ENCODE measurements around the gene FRMD5. TPM values are rescaled to one million over a fixed set of nuclear protein-coding genes. Genes with fewer than 3 reads are reported as not detected.

FRMD5 gene
- total RNA-seq, 2 donors from 2014 or later: 3.6 to 7.0 TPM

GRCh38 chr15:43931790-43932435 lies 263.2 kb downstream of the FRMD5 start:
- no peaks in the 10 kb centered on the region for H3K9me3 ChIP-seq (ENCODE audit: control insufficient read depth, low read length)

GRCh38 chr15:43931119-43931518 lies 264.0 kb downstream of the FRMD5 start:
- H3K4me1 Mint-ChIP-seq: peaks cover 52% of the 10 kb centered on the region
- H3K4me1 ChIP-seq (ENCODE audit: control insufficient read depth, insufficient read depth, low read length): peaks cover 18% of the 10 kb centered on the region
- no peak overlapping the region for H3K4me3 Mint-ChIP-seq
- H3K27ac Mint-ChIP-seq: no peak overlapping the region
- no peak overlapping the region for H3K27ac ChIP-seq (ENCODE audit: low read depth, low read length)
- no peaks in the 10 kb centered on the region for H3K9me3 ChIP-seq (ENCODE audit: control insufficient read depth, low read length)
- H3K36me3 Mint-ChIP-seq (ENCODE audit: low read depth): no peaks in the 10 kb centered on the region
- H3K36me3 ChIP-seq (ENCODE audit: control insufficient read depth, insufficient read depth, low read length): no peaks in the 10 kb centered on the region
- H3K4me3 ChIP-seq (ENCODE audit: low read length): no peak overlapping the region
- WGBS, 2 experiments (ENCODE audit: insufficient coverage in 1 of 2, insufficient read length in 1 of 2): 90 to 94% methylated on average over 2 to 3 of the region's 3 CpGs
- no peak overlapping the region for H3K9ac ChIP-seq (ENCODE audit: extremely low read depth, low read length, poor library complexity, severe bottlenecking)
- H3K27me3 ChIP-seq (ENCODE audit: control insufficient read depth, insufficient read depth, low read length, poor library complexity, severe bottlenecking): peaks cover 6% of the 10 kb centered on the region
- H3K27me3 Mint-ChIP-seq (ENCODE audit: insufficient read depth): peaks cover 6% of the 10 kb centered on the region
- DNase-seq: no peak
- H3K9me3 Mint-ChIP-seq: no peaks in the 10 kb centered on the region
- TF ChIP-seq CTCF (conservative IDR thresholded peaks at IDR 0.05): no peak

More at GRCh38 chr15:43931790-43932435, 263.2 kb downstream of the FRMD5 start:
- no peaks in the 10 kb centered on the region for H3K9me3 Mint-ChIP-seq
- H3K4me1 ChIP-seq (ENCODE audit: control insufficient read depth, insufficient read depth, low read length): peaks cover 18% of the 10 kb centered on the region
- H3K27me3 ChIP-seq (ENCODE audit: control insufficient read depth, insufficient read depth, low read length, poor library complexity, severe bottlenecking): peaks cover 6% of the 10 kb centered on the region
- peaks cover 6% of the 10 kb centered on the region for H3K27me3 Mint-ChIP-seq (ENCODE audit: insufficient read depth)
- DNase-seq: no peak
- no peak overlapping the region for H3K9ac ChIP-seq (ENCODE audit: extremely low read depth, low read length, poor library complexity, severe bottlenecking)
- no peak overlapping the region for H3K27ac ChIP-seq (ENCODE audit: low read depth, low read length)
- no peak overlapping the region for H3K4me3 Mint-ChIP-seq
- H3K36me3 Mint-ChIP-seq (ENCODE audit: low read depth): no peaks in the 10 kb centered on the region
- no peak overlapping the region for H3K27ac Mint-ChIP-seq
- 72 to 94% methylated on average over 2 to 3 of the region's 3 CpGs for WGBS, 2 experiments (ENCODE audit: insufficient coverage in 1 of 2, insufficient read length in 1 of 2)
- TF ChIP-seq CTCF (conservative IDR thresholded peaks at IDR 0.05): no peak
- H3K36me3 ChIP-seq (ENCODE audit: control insufficient read depth, insufficient read depth, low read length): no peaks in the 10 kb centered on the region
- H3K4me1 Mint-ChIP-seq: peaks cover 51% of the 10 kb centered on the region
- H3K4me3 ChIP-seq (ENCODE audit: low read length): no peak overlapping the region

GRCh38 chr15:43930556-43930955 lies 264.5 kb downstream of the FRMD5 start:
- Mint-ChIP-seq H3K27ac (no peak overlapping the region), H3K27me3 (ENCODE audit: insufficient read depth) (peaks cover 6% of the 10 kb centered on the region)
- H3K4me1 ChIP-seq (ENCODE audit: control insufficient read depth, insufficient read depth, low read length): peaks cover 18% of the 10 kb centered on the region

More at GRCh38 chr15:43930556-43930955, 264.5 kb downstream of the FRMD5 start:
- H3K9ac ChIP-seq (ENCODE audit: extremely low read depth, low read length, poor library complexity, severe bottlenecking): no peak overlapping the region
- H3K36me3 ChIP-seq (ENCODE audit: control insufficient read depth, insufficient read depth, low read length): no peaks in the 10 kb centered on the region
- peaks cover 6% of the 10 kb centered on the region for H3K27me3 ChIP-seq (ENCODE audit: control insufficient read depth, insufficient read depth, low read length, poor library complexity, severe bottlenecking)
- TF ChIP-seq CTCF (conservative IDR thresholded peaks at IDR 0.05): no peak
- Mint-ChIP-seq H3K4me3 (no peak overlapping the region), H3K4me1 (peaks cover 52% of the 10 kb centered on the region), H3K9me3 (no peaks in the 10 kb centered on the region), H3K36me3 (ENCODE audit: low read depth) (no peaks in the 10 kb centered on the region)
- H3K4me3 ChIP-seq (ENCODE audit: low read length): no peak overlapping the region
- no peaks in the 10 kb centered on the region for H3K9me3 ChIP-seq (ENCODE audit: control insufficient read depth, low read length)
- no peak overlapping the region for H3K27ac ChIP-seq (ENCODE audit: low read depth, low read length)
- 87 to 93% methylated on average over 3 to 5 of the region's 5 CpGs for WGBS, 2 experiments (ENCODE audit: insufficient coverage in 1 of 2, insufficient read length in 1 of 2)
- DNase-seq: no peak

All from endodermal cell (in vitro differentiated cells).